SJSA1 (cell line): Measurements from ENCODE around the gene UFSP1. TPM values are rescaled to one million over a fixed set of nuclear protein-coding genes. Genes with fewer than 3 reads are reported as not detected.

Source experiments
- DNase-seq, 2 experiments: peaks; one replicate each; pipeline ENCODE4 v3.0.0-alpha.2; 2015 to 2020; ENCODE audit warnings: low spot score in 2 of 2, low read depth in 1 of 2
- H3K27ac ChIP-seq: fragments of 250-450 bp; sonication (Bioruptor Pico); 2 replicates; pipeline ENCODE4 v1.5.1; 2020; ENCODE audit warnings: mild to moderate bottlenecking, moderate library complexity
- H3K27me3 ChIP-seq: fragments of 250-450 bp; sonication (Bioruptor Pico); replicated peaks from 2 replicates; pipeline ENCODE4 v1.5.1; 2020; ENCODE audit warnings: mild to moderate bottlenecking, moderate library complexity
- H3K36me3 ChIP-seq: fragments of 250-450 bp; sonication (Bioruptor Pico); 2 replicates; pipeline ENCODE4 v1.5.1; 2020; ENCODE audit warnings: mild to moderate bottlenecking
- H3K4me1 ChIP-seq: fragments of 250-450 bp; sonication (Bioruptor Pico); replicated peaks from 2 replicates; pipeline ENCODE4 v1.6.1; 2021; ENCODE audit warnings: mild to moderate bottlenecking
- H3K4me3 ChIP-seq: fragments of 250-450 bp; sonication (Bioruptor Pico); 2 replicates; pipeline ENCODE4 v1.5.1; 2020; ENCODE audit warnings: mild to moderate bottlenecking
- H3K9me3 ChIP-seq: fragments of 250-450 bp; sonication (Bioruptor Pico); replicated peaks from 2 replicates; pipeline ENCODE4 v1.5.1; 2020; ENCODE audit warnings: mild to moderate bottlenecking
- total RNA-seq: library from RNA; depleted of rRNA; stranded (reverse); fragments of >200 nt; shearing (Covaris generic); gene quantifications from 2 replicates; pipeline ENCODE4 v1.2.3, GENCODE V29; 2014

UFSP1 gene
- total RNA-seq, 1 experiment from 2014 or later: 3.7 TPM

- Histone ChIP-seq H3K27ac (no peak overlapping the region), H3K36me3 (peaks cover 18% of the 10 kb centered on the region), H3K4me1 (peaks cover 57% of the 10 kb centered on the region), H3K4me3 (no peak overlapping the region), H3K27me3 (peaks cover 33% of the 10 kb centered on the region), H3K9me3 (peaks cover 3% of the 10 kb centered on the region; the same call in 1 of the 2 replicates)
- DNase-seq: no peak
Observed at GRCh38 chr7:100892364-100893317, 3.1 kb upstream of the UFSP1 start.

GRCh38 chr7:100891568-100892247 is 2.2 kb upstream of the UFSP1 start:
- no peak for DNase-seq
- peaks cover 28% of the 10 kb centered on the region for H3K36me3 ChIP-seq
- no peak overlapping the region for H3K4me3 ChIP-seq
- 0 out of 2 replicates have a peak, but pooled peaks cover 3% of the 10 kb centered on the region for H3K9me3 ChIP-seq
- H3K4me1 ChIP-seq: peaks cover 51% of the 10 kb centered on the region
- no peak overlapping the region for H3K27ac ChIP-seq
- H3K27me3 ChIP-seq: peaks cover 25% of the 10 kb centered on the region

GRCh38 chr7:100890653-100891567 is 1.4 kb upstream of the UFSP1 start:
- H3K36me3 ChIP-seq: peaks cover 36% of the 10 kb centered on the region
- peak overlapping the region; percentile 51 for H3K27ac ChIP-seq

GRCh38 chr7:100888291-100888987 is 1.1 kb downstream of the UFSP1 start:
- H3K4me3 ChIP-seq: peak overlapping the region; percentile 53
- no peak overlapping the region for H3K27ac ChIP-seq
- no peaks in the 10 kb centered on the region for H3K9me3 ChIP-seq
- no peaks in the 10 kb centered on the region for H3K27me3 ChIP-seq
- peaks cover 29% of the 10 kb centered on the region for H3K4me1 ChIP-seq
- DNase-seq: no peak
- peaks cover 60% of the 10 kb centered on the region for H3K36me3 ChIP-seq

More at GRCh38 chr7:100890653-100891567, 1.4 kb upstream of the UFSP1 start:
- Histone ChIP-seq H3K4me3 (peak overlapping the region; percentile 53), H3K4me1 (peaks cover 43% of the 10 kb centered on the region), H3K9me3 (no peaks in the 10 kb centered on the region), H3K27me3 (peaks cover 17% of the 10 kb centered on the region)
- DNase-seq: no peak

GRCh38 chr7:100887516-100888290 is 1.8 kb downstream of the UFSP1 start:
- DNase-seq: no peak

GRCh38 chr7:100886936-100887515 is 2.5 kb downstream of the UFSP1 start:
- no peak overlapping the region for H3K27ac ChIP-seq

More at GRCh38 chr7:100887516-100888290, 1.8 kb downstream of the UFSP1 start:
- Histone ChIP-seq H3K36me3 (peaks cover 68% of the 10 kb centered on the region), H3K4me3 (no peak overlapping the region), H3K27me3 (no peaks in the 10 kb centered on the region), H3K27ac (no peak overlapping the region), H3K9me3 (no peaks in the 10 kb centered on the region), H3K4me1 (peaks cover 29% of the 10 kb centered on the region)

GRCh38 chr7:100886142-100886935 is 3.2 kb downstream of the UFSP1 start:
- no peaks in the 10 kb centered on the region for H3K9me3 ChIP-seq
- H3K36me3 ChIP-seq: peaks cover 80% of the 10 kb centered on the region
- peaks cover 29% of the 10 kb centered on the region for H3K4me1 ChIP-seq
- H3K27ac ChIP-seq: no peak overlapping the region
- H3K27me3 ChIP-seq: no peaks in the 10 kb centered on the region
- DNase-seq: peak in 1 of 2 experiments; percentile 42
- H3K4me3 ChIP-seq: no peak overlapping the region

More at GRCh38 chr7:100886936-100887515, 2.5 kb downstream of the UFSP1 start:
- Histone ChIP-seq H3K36me3 (peaks cover 73% of the 10 kb centered on the region), H3K27me3 (no peaks in the 10 kb centered on the region), H3K4me1 (peaks cover 29% of the 10 kb centered on the region), H3K4me3 (no peak overlapping the region), H3K9me3 (no peaks in the 10 kb centered on the region)
- no peak for DNase-seq

GRCh38 chr7:100885440-100886141 is 3.9 kb downstream of the UFSP1 start:
- Histone ChIP-seq H3K27me3 (no peaks in the 10 kb centered on the region), H3K4me1 (peaks cover 22% of the 10 kb centered on the region), H3K36me3 (peaks cover 86% of the 10 kb centered on the region), H3K27ac (no peak overlapping the region), H3K4me3 (no peak overlapping the region), H3K9me3 (no peaks in the 10 kb centered on the region)
- DNase-seq: no peak

- peaks cover 93% of the 10 kb centered on the region for H3K36me3 ChIP-seq
- no peaks in the 10 kb centered on the region for H3K27me3 ChIP-seq
- no peak overlapping the region for H3K4me3 ChIP-seq
- no peaks in the 10 kb centered on the region for H3K9me3 ChIP-seq
- peaks cover 15% of the 10 kb centered on the region for H3K4me1 ChIP-seq
- H3K27ac ChIP-seq: no peak overlapping the region
- no peak for DNase-seq
Observed at GRCh38 chr7:100884736-100885439, 4.6 kb downstream of the UFSP1 start.

GRCh38 chr7:100882785-100883526 is 6.6 kb downstream of the UFSP1 start:
- Histone ChIP-seq H3K36me3 (peaks cover 96% of the 10 kb centered on the region), H3K9me3 (no peaks in the 10 kb centered on the region), H3K27ac (no peak overlapping the region), H3K4me3 (no peak overlapping the region), H3K27me3 (no peaks in the 10 kb centered on the region), H3K4me1 (no peaks in the 10 kb centered on the region)
- no peak for DNase-seq
